GM12875 (cell line): ENCODE data around the gene MAST4.

Experiments used
- H3K4me3 ChIP-seq: one replicate; pipeline ENCODE4 v1.5.1; 2011; ENCODE audit warnings: low read depth, low read length, control low read depth
- CTCF ChIP-seq: IDR thresholded peaks from 2 replicates; pipeline ENCODE4 v1.5.1; 2011; ENCODE audit warnings: low read depth, mild to moderate bottlenecking, control low read depth, inconsistent platforms, low read length, moderate library complexity, borderline replicate concordance; ENCODE audit not compliant: insufficient read depth

MAST4 gene

GRCh38 chr5:66867618-66868322 lies 271.6 kb downstream of the MAST4 start:
- H3K4me3 ChIP-seq = no peak overlapping the region
- TF ChIP-seq CTCF = no peak

GRCh38 chr5:66869347-66869746 lies 273.2 kb downstream of the MAST4 start:
- TF ChIP-seq CTCF = no peak
- no peak overlapping the region for H3K4me3 ChIP-seq

GRCh38 chr5:66870708-66871107 lies 274.5 kb downstream of the MAST4 start:
- no peak for TF ChIP-seq CTCF
- no peak overlapping the region for H3K4me3 ChIP-seq

- TF ChIP-seq CTCF = no peak
- H3K4me3 ChIP-seq = no peak overlapping the region
Measured at GRCh38 chr5:66871651-66872050, 275.5 kb downstream of the MAST4 start.

GRCh38 chr5:66872736-66873331 lies 276.6 kb downstream of the MAST4 start:
- no peak for TF ChIP-seq CTCF
- no peak overlapping the region for H3K4me3 ChIP-seq

GRCh38 chr5:66874004-66874403 lies 277.8 kb downstream of the MAST4 start:
- no peak overlapping the region for H3K4me3 ChIP-seq
- TF ChIP-seq CTCF = no peak

- no peak for TF ChIP-seq CTCF
- no peak overlapping the region for H3K4me3 ChIP-seq
Measured at GRCh38 chr5:66875315-66875714, 279.1 kb downstream of the MAST4 start.
